KOPT-K1 (cell line): ENCODE measurements around the gene PPFIBP2.
"Not testable (repeated sequence)": the region's sequence is repeated elsewhere in the genome, so short reads cannot be mapped to it uniquely, and the experiment has no call there.

ENCODE experiments used
- H3K27ac ChIP-seq: fragments of 200-600 bp; sonication (generic); 2 replicates; pipeline ENCODE4 v1.5.1; 2016; ENCODE audit warnings: antibody characterized with exemption, mild to moderate bottlenecking, low read depth, low read length; ENCODE audit not compliant: poor library complexity, severe bottlenecking
- H3K36me3 ChIP-seq: fragments of 200-600 bp; sonication (generic); 2 replicates; pipeline ENCODE4 v1.5.1; 2017; ENCODE audit warnings: antibody characterized with exemption, mild to moderate bottlenecking, low read length, moderate library complexity; ENCODE audit not compliant: insufficient read depth
- H3K9me3 ChIP-seq: fragments of 200-600 bp; sonication (generic); 2 replicates; pipeline ENCODE4 v1.5.1; 2017; ENCODE audit warnings: antibody characterized with exemption, low read length, mild to moderate bottlenecking; ENCODE audit not compliant: insufficient read depth, poor library complexity, severe bottlenecking

Gene PPFIBP2

GRCh38 chr11:7645206-7645605 is 131.4 kb downstream of the PPFIBP2 start:
- H3K9me3 ChIP-seq, result no peaks in the 10 kb centered on the region
- H3K36me3 ChIP-seq, result no peaks in the 10 kb centered on the region
- H3K27ac ChIP-seq, result no peak overlapping the region

GRCh38 chr11:7646866-7647265 is 133.1 kb downstream of the PPFIBP2 start:
- Histone ChIP-seq H3K27ac (no peak overlapping the region), H3K36me3 (no peaks in the 10 kb centered on the region), H3K9me3 (no peaks in the 10 kb centered on the region)

- H3K36me3 ChIP-seq, result no peaks in the 10 kb centered on the region
- H3K9me3 ChIP-seq, result no peaks in the 10 kb centered on the region
- no peak overlapping the region for H3K27ac ChIP-seq
Observed at GRCh38 chr11:7648264-7648663, 134.5 kb downstream of the PPFIBP2 start.

- Histone ChIP-seq H3K36me3 (no peaks in the 10 kb centered on the region), H3K9me3 (no peaks in the 10 kb centered on the region), H3K27ac (no peak overlapping the region)
Observed at GRCh38 chr11:7651140-7651551, 137.3 kb downstream of the PPFIBP2 start.

GRCh38 chr11:7651700-7652099 is 137.9 kb downstream of the PPFIBP2 start:
- no peaks in the 10 kb centered on the region for H3K9me3 ChIP-seq
- H3K36me3 ChIP-seq, result no peaks in the 10 kb centered on the region
- H3K27ac ChIP-seq, result no peak overlapping the region

- H3K9me3 ChIP-seq, result no peaks in the 10 kb centered on the region
- H3K27ac ChIP-seq, result no peak overlapping the region
- no peaks in the 10 kb centered on the region for H3K36me3 ChIP-seq
Observed at GRCh38 chr11:7654195-7654705, 140.5 kb downstream of the PPFIBP2 start.

- Histone ChIP-seq H3K36me3 (no peaks in the 10 kb centered on the region), H3K9me3 (no peaks in the 10 kb centered on the region), H3K27ac (no peak overlapping the region)
Observed at GRCh38 chr11:7655253-7656217, 141.7 kb downstream of the PPFIBP2 start.

- Histone ChIP-seq H3K27ac (no peak overlapping the region), H3K36me3 (no peaks in the 10 kb centered on the region), H3K9me3 (no peaks in the 10 kb centered on the region)
Observed at GRCh38 chr11:7656704-7657103, 142.9 kb downstream of the PPFIBP2 start.

GRCh38 chr11:7657306-7658025 is 143.7 kb downstream of the PPFIBP2 start:
- H3K9me3 ChIP-seq, result no peaks in the 10 kb centered on the region

GRCh38 chr11:7663531-7663930 is 149.7 kb downstream of the PPFIBP2 start:
- not testable (repeated sequence) for H3K27ac ChIP-seq, H3K36me3 ChIP-seq, H3K9me3 ChIP-seq

More at GRCh38 chr11:7657306-7658025, 143.7 kb downstream of the PPFIBP2 start:
- Histone ChIP-seq H3K36me3 (no peaks in the 10 kb centered on the region), H3K27ac (no peak overlapping the region)

- H3K9me3 ChIP-seq, result no peaks in the 10 kb centered on the region
- no peak overlapping the region for H3K27ac ChIP-seq
- no peaks in the 10 kb centered on the region for H3K36me3 ChIP-seq
Observed at GRCh38 chr11:7664867-7665266, 151.1 kb downstream of the PPFIBP2 start.

GRCh38 chr11:7665473-7666291 is 151.9 kb downstream of the PPFIBP2 start:
- Histone ChIP-seq H3K9me3 (no peaks in the 10 kb centered on the region), H3K36me3 (no peaks in the 10 kb centered on the region), H3K27ac (no peak overlapping the region)

GRCh38 chr11:7666292-7666866 is 152.6 kb downstream of the PPFIBP2 start:
- no peaks in the 10 kb centered on the region for H3K36me3 ChIP-seq
- H3K27ac ChIP-seq, result no peak overlapping the region

GRCh38 chr11:7667460-7667859 is 153.7 kb downstream of the PPFIBP2 start:
- Histone ChIP-seq H3K9me3 (no peaks in the 10 kb centered on the region), H3K27ac (no peak overlapping the region), H3K36me3 (no peaks in the 10 kb centered on the region)

More at GRCh38 chr11:7666292-7666866, 152.6 kb downstream of the PPFIBP2 start:
- no peaks in the 10 kb centered on the region for H3K9me3 ChIP-seq
